Skeletal muscle satellite cell (primary cell): ENCODE measurements around the gene IL26.

Source experiments
- H3K27me3 ChIP-seq: 2 replicates; pipeline ENCODE4 v1.7.0; 2013; ENCODE audit warnings: low read length; ENCODE audit not compliant: control insufficient read depth, insufficient read depth
- H3K36me3 ChIP-seq: 2 replicates; pipeline ENCODE4 v1.7.0; 2013; ENCODE audit warnings: mild to moderate bottlenecking, control low read depth, low read length; ENCODE audit not compliant: insufficient read depth
- H3K4me1 ChIP-seq: 2 replicates; pipeline ENCODE4 v1.7.0; 2013; ENCODE audit warnings: low read length; ENCODE audit not compliant: control insufficient read depth, insufficient read depth
- H3K4me2 ChIP-seq: 2 replicates; pipeline ENCODE4 v1.7.0; 2013; ENCODE audit warnings: mild to moderate bottlenecking, low read length
- H3K4me3 ChIP-seq: 2 replicates; pipeline ENCODE4 v1.7.0; 2013; ENCODE audit warnings: low read length
- H3K9ac ChIP-seq: 2 replicates; pipeline ENCODE4 v1.7.0; 2013; ENCODE audit warnings: mild to moderate bottlenecking, low read depth, low read length, moderate library complexity
- H3K9me3 ChIP-seq: replicated peaks from 2 replicates; pipeline ENCODE4 v1.7.0; 2013; ENCODE audit warnings: mild to moderate bottlenecking, control low read depth, low read length

IL26 gene

GRCh38 chr12:68173792-68174191 lies 51.8 kb downstream of the IL26 start:
- no peak overlapping the region for H3K4me3 ChIP-seq
- no peaks in the 10 kb centered on the region for H3K36me3 ChIP-seq
- H3K4me2 ChIP-seq: no peak overlapping the region
- H3K9me3 ChIP-seq: no peaks in the 10 kb centered on the region
- H3K9ac ChIP-seq: no peak overlapping the region
- H3K4me1 ChIP-seq: no peaks in the 10 kb centered on the region
- peaks cover 20% of the 10 kb centered on the region for H3K27me3 ChIP-seq

DNA sequence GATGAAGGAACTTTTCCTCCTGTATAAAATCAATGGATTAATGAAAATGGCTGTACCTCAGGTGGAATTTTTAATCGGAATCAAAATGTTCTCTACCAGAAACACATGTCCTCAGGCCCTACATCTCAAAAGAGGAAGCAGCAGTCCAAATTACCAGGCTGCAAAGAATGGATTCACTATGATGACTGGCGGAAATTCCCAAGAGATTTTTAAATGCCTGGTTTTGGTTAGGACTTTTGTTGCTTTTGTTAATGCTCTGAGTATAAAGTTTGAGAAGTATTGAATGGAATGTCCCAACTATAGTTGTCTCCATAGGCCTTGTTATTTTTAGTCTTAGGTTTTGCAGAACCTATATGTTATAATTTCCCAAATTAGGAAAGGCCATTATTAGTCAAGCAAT lies 54.9 kb downstream of the IL26 start:
- H3K4me2 ChIP-seq: no peak overlapping the region
- H3K9ac ChIP-seq: no peak overlapping the region
- H3K36me3 ChIP-seq: no peaks in the 10 kb centered on the region
- H3K4me3 ChIP-seq: no peak overlapping the region
- no peaks in the 10 kb centered on the region for H3K9me3 ChIP-seq
- H3K27me3 ChIP-seq: peaks cover 4% of the 10 kb centered on the region
- no peaks in the 10 kb centered on the region for H3K4me1 ChIP-seq

DNA sequence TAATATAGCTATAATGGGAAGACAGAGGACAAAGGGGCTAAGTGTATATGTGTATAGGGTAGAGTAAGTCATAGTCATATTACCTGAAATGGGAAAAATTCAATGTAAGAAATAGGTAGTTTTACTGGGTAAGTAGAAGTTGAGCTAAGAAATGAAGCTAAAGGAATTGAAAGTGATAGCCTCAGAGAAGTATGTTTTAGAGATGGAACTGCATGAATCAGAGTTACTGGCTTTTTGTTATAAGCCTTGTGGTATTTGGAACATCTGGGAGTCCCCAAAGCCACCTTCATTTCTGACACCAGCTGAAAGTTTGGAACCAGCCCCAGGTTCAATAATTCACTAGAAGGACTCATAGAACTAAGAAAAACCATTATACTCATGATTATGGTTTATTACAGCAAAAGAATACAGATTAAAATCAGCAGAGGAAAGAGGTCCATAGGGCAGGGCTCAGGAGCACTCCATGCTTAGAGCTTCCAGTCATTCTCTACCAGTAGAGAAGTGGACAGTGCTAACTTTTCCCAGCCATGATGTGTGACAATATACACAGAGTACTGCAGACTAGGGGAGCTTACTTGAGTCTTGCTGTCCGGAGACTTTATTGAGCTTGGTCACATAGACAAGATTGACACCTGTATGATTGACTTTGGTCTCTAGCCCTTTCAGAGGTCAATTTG lies 56.3 kb downstream of the IL26 start:
- no peak overlapping the region for H3K4me2 ChIP-seq
- H3K36me3 ChIP-seq: no peaks in the 10 kb centered on the region
- no peaks in the 10 kb centered on the region for H3K9me3 ChIP-seq
- peaks cover 8% of the 10 kb centered on the region for H3K27me3 ChIP-seq
- no peaks in the 10 kb centered on the region for H3K4me1 ChIP-seq
- no peak overlapping the region for H3K9ac ChIP-seq
- no peak overlapping the region for H3K4me3 ChIP-seq

DNA sequence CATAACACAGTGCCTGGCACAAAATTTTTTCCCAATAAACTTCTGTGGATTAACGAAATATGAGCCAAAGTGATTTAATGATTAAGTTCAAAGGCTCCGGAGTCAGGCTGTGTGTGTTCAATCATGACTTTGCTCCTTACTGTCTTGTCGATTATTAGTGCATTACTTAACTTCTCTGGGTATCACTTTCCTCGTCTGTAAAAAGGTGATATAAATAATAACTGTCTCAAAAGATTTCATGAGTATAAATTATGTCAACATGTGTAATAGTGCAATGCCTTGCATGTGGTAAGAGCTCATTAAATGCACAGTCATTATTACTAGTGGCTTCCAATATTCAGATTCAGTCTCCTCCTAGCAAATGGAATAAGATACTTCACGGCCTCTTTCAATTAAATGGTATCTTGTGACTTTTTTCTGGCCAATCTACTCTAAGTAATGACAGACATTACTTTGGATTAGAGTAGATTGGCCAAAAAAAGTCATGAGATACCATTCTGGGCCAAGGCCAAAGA lies 59.2 kb downstream of the IL26 start:
- H3K4me2 ChIP-seq: no peak overlapping the region
- H3K36me3 ChIP-seq: no peaks in the 10 kb centered on the region
- H3K27me3 ChIP-seq: peaks cover 10% of the 10 kb centered on the region
- H3K9me3 ChIP-seq: no peaks in the 10 kb centered on the region
- H3K9ac ChIP-seq: no peak overlapping the region
- no peaks in the 10 kb centered on the region for H3K4me1 ChIP-seq
- no peak overlapping the region for H3K4me3 ChIP-seq

GRCh38 chr12:68163560-68164081 lies 62.0 kb downstream of the IL26 start:
- Histone ChIP-seq H3K27me3 (peaks cover 21% of the 10 kb centered on the region), H3K9me3 (no peaks in the 10 kb centered on the region), H3K4me3 (no peak overlapping the region)

GRCh38 chr12:68162374-68162773 lies 63.2 kb downstream of the IL26 start:
- Histone ChIP-seq H3K27me3 (peaks cover 21% of the 10 kb centered on the region), H3K4me2 (no peak overlapping the region), H3K9ac (no peak overlapping the region), H3K4me3 (no peak overlapping the region), H3K9me3 (no peaks in the 10 kb centered on the region), H3K4me1 (no peaks in the 10 kb centered on the region), H3K36me3 (no peaks in the 10 kb centered on the region)

More at GRCh38 chr12:68163560-68164081, 62.0 kb downstream of the IL26 start:
- no peaks in the 10 kb centered on the region for H3K36me3 ChIP-seq
- no peak overlapping the region for H3K9ac ChIP-seq
- no peaks in the 10 kb centered on the region for H3K4me1 ChIP-seq
- no peak overlapping the region for H3K4me2 ChIP-seq

GRCh38 chr12:68159681-68160304 lies 65.8 kb downstream of the IL26 start, which contains the start of gene IFNG:
Gene IFNG (minus strand): TSS chr12:68159740. CDS start chr12:68159615, 125 bp downstream.
- no peaks in the 10 kb centered on the region for H3K4me1 ChIP-seq
- H3K4me3 ChIP-seq: no peak within 1 kb of the TSS
- no peaks in the 10 kb centered on the region for H3K9me3 ChIP-seq
- H3K27me3 ChIP-seq: peaks cover 33% of the 10 kb centered on the region
- H3K9ac ChIP-seq: no peak within 1 kb of the TSS
- H3K36me3 ChIP-seq: no peaks in the 10 kb centered on the region
- no peak within 1 kb of the TSS for H3K4me2 ChIP-seq

GRCh38 chr12:68158432-68158831 lies 67.2 kb downstream of the IL26 start:
- Histone ChIP-seq H3K4me1 (no peaks in the 10 kb centered on the region), H3K4me3 (no peak overlapping the region), H3K27me3 (peaks cover 40% of the 10 kb centered on the region), H3K9me3 (no peaks in the 10 kb centered on the region), H3K4me2 (no peak overlapping the region), H3K36me3 (no peaks in the 10 kb centered on the region), H3K9ac (no peak overlapping the region)

DNA sequence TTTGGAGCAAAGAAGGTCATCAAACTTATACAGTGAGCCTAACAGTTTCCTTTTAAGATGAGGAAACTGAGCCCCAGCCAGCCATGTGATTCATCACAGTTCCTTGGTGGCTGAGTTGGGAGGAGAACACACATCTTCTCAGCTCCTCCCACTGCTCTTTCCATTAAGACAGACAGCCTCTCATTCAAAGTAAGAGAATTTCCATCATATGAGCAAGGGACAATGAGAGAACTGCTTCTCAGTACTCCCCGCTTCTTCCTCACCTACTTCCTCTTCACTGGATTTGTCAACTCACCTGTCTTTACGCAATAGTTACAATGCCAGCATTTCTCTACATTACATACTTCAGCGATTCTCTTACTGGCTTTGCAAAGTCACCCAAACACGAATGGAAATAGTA lies 68.2 kb downstream of the IL26 start:
- Histone ChIP-seq H3K27me3 (peaks cover 49% of the 10 kb centered on the region), H3K4me3 (no peak overlapping the region), H3K9me3 (no peaks in the 10 kb centered on the region), H3K36me3 (no peaks in the 10 kb centered on the region), H3K4me1 (no peaks in the 10 kb centered on the region), H3K4me2 (no peak overlapping the region), H3K9ac (no peak overlapping the region)

GRCh38 chr12:68156636-68157035 lies 69.0 kb downstream of the IL26 start:
- Histone ChIP-seq H3K4me3 (no peak overlapping the region), H3K4me2 (no peak overlapping the region), H3K9ac (no peak overlapping the region), H3K27me3 (peaks cover 54% of the 10 kb centered on the region), H3K36me3 (no peaks in the 10 kb centered on the region), H3K9me3 (no peaks in the 10 kb centered on the region), H3K4me1 (no peaks in the 10 kb centered on the region)

DNA sequence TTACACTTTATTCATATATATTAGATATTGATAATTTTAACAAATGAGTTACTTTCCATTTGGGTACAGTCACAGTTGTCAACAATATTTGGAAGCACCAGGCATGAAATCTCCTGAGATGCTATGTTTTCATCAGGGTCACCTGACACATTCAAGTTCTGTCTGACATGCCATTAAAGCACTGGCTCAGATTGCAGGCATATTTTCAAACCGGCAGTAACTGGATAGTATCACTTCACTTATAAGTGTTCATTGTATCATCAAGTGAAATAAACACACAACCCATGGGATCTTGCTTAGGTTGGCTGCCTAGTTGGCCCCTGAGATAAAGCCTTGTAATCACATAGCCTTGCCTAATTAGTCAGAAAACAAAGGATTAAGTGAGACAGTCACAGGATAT lies 70.8 kb downstream of the IL26 start:
- no peak overlapping the region for H3K4me3 ChIP-seq
- H3K36me3 ChIP-seq: no peaks in the 10 kb centered on the region
- peaks cover 53% of the 10 kb centered on the region for H3K27me3 ChIP-seq
- no peak overlapping the region for H3K9ac ChIP-seq
- no peak overlapping the region for H3K4me2 ChIP-seq
- H3K9me3 ChIP-seq: no peaks in the 10 kb centered on the region
- no peaks in the 10 kb centered on the region for H3K4me1 ChIP-seq
